ENCODE measurements around the gene OMP.

DNA sequence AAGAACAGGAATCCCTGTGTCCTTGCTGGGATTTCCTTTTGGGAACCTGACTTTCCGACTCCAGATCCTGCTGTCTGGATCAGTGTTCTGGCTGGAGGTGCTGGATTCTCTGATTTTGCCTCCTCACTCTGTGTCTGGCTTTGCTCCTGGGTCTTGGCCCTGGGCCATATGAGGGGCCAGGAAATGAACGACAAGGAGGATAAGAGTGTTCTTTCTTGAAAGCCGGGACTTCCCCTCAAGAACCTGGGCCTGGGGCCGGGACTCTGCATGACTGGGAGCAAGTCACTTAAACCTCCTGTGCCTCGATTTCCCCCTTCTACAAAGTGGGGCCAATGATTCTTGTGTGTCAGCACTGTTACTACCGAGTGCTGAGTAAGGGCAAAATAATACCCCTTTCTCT is 22.6 kb downstream of the OMP start:
- TF ChIP-seq CTCF (IDR thresholded peaks at IDR 0.05), result no peak
- no peak for TF ChIP-seq POLR2A (IDR thresholded peaks at IDR 0.05)

Measured in uterus (tissue), 2 donors.